Kidney (tissue), 14 donors: ENCODE measurements around the gene CCDC152. TPM values are rescaled to one million over a fixed set of nuclear protein-coding genes. Genes with fewer than 3 reads are reported as not detected.
"Not testable (repeated sequence)": the region's sequence is repeated elsewhere in the genome, so short reads cannot be mapped to it uniquely, and the experiment has no call there.

Experiments
- DNase-seq, 5 donors: peaks; one replicate each; pipeline ENCODE4 v3.0.0-alpha.2; 2013 to 2020
- FAIRE-seq: peaks from 2 replicates; lab custom pipeline; 2012; peaks lifted over from hg19 to GRCh38; lab: Jason Lieb, UNC
- H3K27ac ChIP-seq, 2 donors: one replicate each; pipeline ENCODE4 v1.7.0; 2013; ENCODE audit warnings: low read depth in 2 of 2, low read length in 2 of 2, inconsistent platforms in 1 of 2
- H3K27me3 ChIP-seq: one replicate; pipeline ENCODE4 v1.7.1; 2013; ENCODE audit warnings: low read length, inconsistent platforms; ENCODE audit not compliant: control insufficient read depth, insufficient read depth
- H3K36me3 ChIP-seq, 3 donors: one replicate each; pipeline versions ENCODE4 v1.7.0 to v1.7.1; 2013; ENCODE audit warnings: low read length in 3 of 3, control low read depth in 1 of 3, inconsistent platforms in 1 of 3; ENCODE audit not compliant: insufficient read depth in 3 of 3, control insufficient read depth in 2 of 3
- H3K4me1 ChIP-seq, 3 donors: one replicate each; pipeline versions ENCODE4 v1.7.0 to v1.7.1; 2013; ENCODE audit warnings: low read length in 3 of 3, inconsistent platforms in 1 of 3, low read depth in 1 of 3; ENCODE audit not compliant: control insufficient read depth in 2 of 3, insufficient read depth in 2 of 3
- H3K4me3 ChIP-seq, 3 donors: one replicate each; pipeline versions ENCODE4 v1.7.0 to v1.8.1; 2013; ENCODE audit warnings: low read length in 3 of 3, control low read depth in 1 of 3, inconsistent platforms in 1 of 3
- H3K9ac ChIP-seq, 3 donors: one replicate each; pipeline versions ENCODE4 v1.7.0 to v1.7.1; 2013; ENCODE audit warnings: low read length in 3 of 3, control low read depth in 1 of 3, inconsistent platforms in 1 of 3
- H3K9me3 ChIP-seq, 3 donors: one replicate each; pipeline versions ENCODE4 v1.7.0 to v1.7.1; 2013; ENCODE audit warnings: low read length in 3 of 3, control low read depth in 1 of 3, inconsistent platforms in 1 of 3; ENCODE audit not compliant: control insufficient read depth in 2 of 3, insufficient read depth in 1 of 3
- intact Hi-C: fragments of 100-400 bp; cut with DNase I; formaldehyde crosslinking; loops from one replicate; pipeline ENCODE4 v1.11.1; 2022
- polyA plus RNA-seq: library from polyadenylated mRNA; stranded (reverse); fragments of 350-450 nt; fragmentation: Illumina TruSeq; extraction: RNeasy Lipid Tissue Mini Kit (QIAGEN cat#74804); gene quantifications from one replicate; pipeline ENCODE4 v1.2.3, GENCODE V29; 2014; ENCODE audit warnings: low read depth, low replicate concordance; ENCODE audit not compliant: insufficient read depth
- total RNA-seq: library from RNA; stranded (reverse); fragmentation: NEBNext Ultra II Directional; extraction: Animal tissue kit (Norgen Biotek cat#: 25700); gene quantifications from one replicate; pipeline ENCODE4 v1.2.1, GENCODE V29; 2021
- TF ChIP-seq, protein P1 (sequence below): IDR thresholded peaks from 3 replicates; pipeline ENCODE4 v1.5.1; 2012; ENCODE audit warnings: mild to moderate bottlenecking, moderate library complexity, borderline replicate concordance; ENCODE audit not compliant: insufficient read depth; ENCODE audit errors: extremely low read depth
- donor health status: control.
- donor health status: control.
- donor health status: control.
- donor health status: control.
- donor health status: control.
- donor health status: DM: yes; HTN: yes; CAD: no.
- donor health status: Normal renal cell carcinoma (clear cell type).

The CCDC152 gene
- total and polyA plus RNA-seq, 2 donors from 2014 or later: 0.15 to 1.1 TPM

DNA sequence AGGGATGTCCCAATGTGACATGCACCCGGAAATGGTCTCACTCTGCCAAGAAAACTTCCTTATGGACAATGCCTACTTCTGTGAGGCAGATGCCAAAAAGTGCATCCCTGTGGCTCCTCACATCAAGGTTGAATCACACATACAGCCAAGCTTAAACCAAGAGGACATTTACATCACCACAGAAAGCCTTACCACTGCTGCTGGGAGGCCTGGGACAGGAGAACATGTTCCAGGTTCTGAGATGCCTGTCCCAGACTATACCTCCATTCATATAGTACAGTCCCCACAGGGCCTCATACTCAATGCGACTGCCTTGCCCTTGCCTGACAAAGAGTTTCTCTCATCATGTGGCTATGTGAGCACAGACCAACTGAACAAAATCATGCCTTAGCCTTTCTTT, 37.6 kb upstream of the CCDC152 start:
- DNase-seq: no peak
- H3K27ac ChIP-seq: no peak overlapping the region
- peaks cover 0 to 9% (median 7%) of the 10 kb centered on the region in 3 donors for H3K36me3 ChIP-seq
- H3K27me3 ChIP-seq: no peaks in the 10 kb centered on the region
- no peaks in the 10 kb centered on the region for H3K4me1 ChIP-seq
- intact Hi-C loops: no loop called here
- TF ChIP-seq, protein P1, sequence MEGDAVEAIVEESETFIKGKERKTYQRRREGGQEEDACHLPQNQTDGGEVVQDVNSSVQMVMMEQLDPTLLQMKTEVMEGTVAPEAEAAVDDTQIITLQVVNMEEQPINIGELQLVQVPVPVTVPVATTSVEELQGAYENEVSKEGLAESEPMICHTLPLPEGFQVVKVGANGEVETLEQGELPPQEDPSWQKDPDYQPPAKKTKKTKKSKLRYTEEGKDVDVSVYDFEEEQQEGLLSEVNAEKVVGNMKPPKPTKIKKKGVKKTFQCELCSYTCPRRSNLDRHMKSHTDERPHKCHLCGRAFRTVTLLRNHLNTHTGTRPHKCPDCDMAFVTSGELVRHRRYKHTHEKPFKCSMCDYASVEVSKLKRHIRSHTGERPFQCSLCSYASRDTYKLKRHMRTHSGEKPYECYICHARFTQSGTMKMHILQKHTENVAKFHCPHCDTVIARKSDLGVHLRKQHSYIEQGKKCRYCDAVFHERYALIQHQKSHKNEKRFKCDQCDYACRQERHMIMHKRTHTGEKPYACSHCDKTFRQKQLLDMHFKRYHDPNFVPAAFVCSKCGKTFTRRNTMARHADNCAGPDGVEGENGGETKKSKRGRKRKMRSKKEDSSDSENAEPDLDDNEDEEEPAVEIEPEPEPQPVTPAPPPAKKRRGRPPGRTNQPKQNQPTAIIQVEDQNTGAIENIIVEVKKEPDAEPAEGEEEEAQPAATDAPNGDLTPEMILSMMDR: no peak
- H3K9ac ChIP-seq: no peak overlapping the region
- H3K4me3 ChIP-seq: no peak overlapping the region
- no peak for FAIRE-seq
- no peaks in the 10 kb centered on the region for H3K9me3 ChIP-seq

DNA sequence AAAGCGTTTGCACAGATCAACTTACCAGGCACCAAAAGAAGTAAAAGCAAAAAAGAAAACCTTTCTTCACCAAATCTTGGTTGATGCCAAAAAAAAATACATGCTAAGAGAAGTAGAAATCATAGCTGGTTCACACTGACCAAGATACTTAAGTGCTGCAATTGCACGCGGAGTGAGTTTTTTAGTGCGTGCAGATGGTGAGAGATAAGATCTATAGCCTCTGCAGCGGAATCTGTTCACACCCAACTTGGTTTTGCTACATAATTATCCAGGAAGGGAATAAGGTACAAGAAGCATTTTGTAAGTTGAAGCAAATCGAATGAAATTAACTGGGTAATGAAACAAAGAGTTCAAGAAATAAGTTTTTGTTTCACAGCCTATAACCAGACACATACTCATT, 36.4 kb upstream of the CCDC152 start:
- H3K4me3 ChIP-seq: no peak overlapping the region
- DNase-seq: no peak
- H3K4me1 ChIP-seq: no peaks in the 10 kb centered on the region
- TF ChIP-seq, protein P1: no peak
- H3K36me3 ChIP-seq: peaks cover 0 to 9% (median 7%) of the 10 kb centered on the region in 3 donors
- intact Hi-C loops: no loop called here
- no peaks in the 10 kb centered on the region for H3K27me3 ChIP-seq
- no peaks in the 10 kb centered on the region for H3K9me3 ChIP-seq
- H3K9ac ChIP-seq: no peak overlapping the region
- no peak overlapping the region for H3K27ac ChIP-seq
- no peak for FAIRE-seq

- Histone ChIP-seq H3K27me3 (no peaks in the 10 kb centered on the region), H3K4me1 (no peaks in the 10 kb centered on the region), H3K27ac (no peak overlapping the region), H3K4me3 (no peak overlapping the region), H3K9ac (no peak overlapping the region), H3K9me3 (no peaks in the 10 kb centered on the region), H3K36me3 (peaks cover 0 to 9% (median 7%) of the 10 kb centered on the region in 3 donors)
- intact Hi-C loops: no loop called here
- FAIRE-seq (no peak), DNase-seq (no peak)
- TF ChIP-seq, protein P1: no peak
Measured at GRCh38 chr5:42721484-42721883, 35.1 kb upstream of the CCDC152 start.

DNA sequence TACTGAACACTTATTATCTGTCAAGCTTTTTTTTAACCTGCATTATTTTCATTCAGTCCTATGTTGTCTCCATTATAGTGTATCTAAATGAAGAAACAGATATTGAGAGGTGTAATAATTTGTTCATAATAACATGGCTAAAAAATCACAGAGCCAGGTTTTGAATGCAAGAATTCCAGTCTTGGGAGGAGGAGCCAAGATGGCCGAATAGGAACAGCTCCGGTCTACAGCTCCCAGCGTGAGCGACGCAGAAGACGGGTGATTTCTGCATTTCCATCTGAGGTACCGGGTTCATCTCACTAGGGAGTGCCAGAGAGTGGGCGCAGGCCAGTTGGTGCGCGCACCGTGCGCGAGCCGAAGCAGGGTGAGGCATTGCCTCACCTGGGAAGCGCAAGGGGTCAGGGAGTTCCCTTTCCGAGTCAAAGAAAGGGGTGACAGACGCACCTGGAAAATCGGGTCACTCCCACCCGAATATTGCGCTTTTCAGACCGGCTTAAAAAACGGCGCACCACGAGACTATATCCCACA, 22.0 kb upstream of the CCDC152 start:
- H3K9ac ChIP-seq, H3K36me3 ChIP-seq, H3K27ac ChIP-seq, H3K4me1 ChIP-seq, H3K4me3 ChIP-seq, FAIRE-seq, H3K27me3 ChIP-seq, DNase-seq, H3K9me3 ChIP-seq, intact Hi-C loops: not testable (repeated sequence)
